T-helper 17 cell (primary cell): Measurements from ENCODE around the gene JMJD1C. TPM values are rescaled to one million over a fixed set of nuclear protein-coding genes. Genes with fewer than 3 reads are reported as not detected.

ENCODE experiments used
- ATAC-seq: fragments of 150-1000 bp; cut with Tn5 transposase; 2 replicates; pipeline ENCODE4 v1.10.0; 2021; ENCODE audit warnings: mild to moderate bottlenecking, moderate library complexity
- DNase-seq, 3 donors: peaks; one replicate each; pipeline versions ENCODE4 v3.0.0 to v3.0.0-alpha.2; 2020 to 2021
- H3K9me3 ChIP-seq: one replicate; pipeline ENCODE4 v1.7.0; 2013; ENCODE audit warnings: low read length, mild to moderate bottlenecking; ENCODE audit not compliant: control insufficient read depth, poor library complexity, severe bottlenecking
- H3K27ac Mint-ChIP-seq: one replicate; pipeline ENCODE4 v1.8.0; 2022; ENCODE audit warnings: mild to moderate bottlenecking, moderate library complexity, mixed read lengths
- H3K27me3 Mint-ChIP-seq: one replicate; pipeline ENCODE4 v1.8.0; 2022; ENCODE audit warnings: mixed read lengths
- H3K36me3 Mint-ChIP-seq: one replicate; pipeline ENCODE4 v1.8.0; 2022; ENCODE audit warnings: low read depth, mixed read lengths
- H3K4me1 Mint-ChIP-seq: one replicate; pipeline ENCODE4 v1.8.0; 2022; ENCODE audit warnings: mild to moderate bottlenecking, mixed read lengths
- H3K4me3 Mint-ChIP-seq: one replicate; pipeline ENCODE4 v1.8.0; 2022; ENCODE audit warnings: mild to moderate bottlenecking, moderate library complexity, mixed read lengths
- total RNA-seq, 4 donors: library from RNA in 2 of 4; stranded (reverse) in 2 of 4; gene quantifications; one replicate each; pipeline ENCODE4 v1.2.3 and lab custom pipeline; 2022 to 2026

JMJD1C gene
- total RNA-seq, 2 donors from 2014 or later, result 215 to 279 TPM

DNA sequence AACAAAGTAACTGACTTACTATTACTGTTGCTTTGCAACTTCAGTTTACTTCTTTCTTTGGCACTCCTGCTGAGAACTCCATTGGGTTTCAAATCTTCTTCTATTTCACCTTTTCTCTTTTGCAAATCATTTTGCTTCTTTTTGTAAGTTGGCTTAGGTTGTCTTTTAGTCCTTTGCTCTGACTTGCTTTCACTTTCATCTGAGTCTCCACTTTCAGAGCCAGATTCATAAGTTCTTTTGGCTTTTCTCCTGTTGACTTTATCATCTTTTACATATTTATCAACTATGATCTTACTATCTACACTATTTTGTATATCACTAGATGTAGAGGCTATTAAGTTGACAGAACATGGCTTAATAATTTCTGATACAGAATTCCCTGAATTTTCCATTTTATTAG lies 259.2 kb downstream of the JMJD1C start:
- H3K4me3 Mint-ChIP-seq, result peak overlapping the region; percentile 70
- DNase-seq (no peak), ATAC-seq (no peak)
- H3K27me3 Mint-ChIP-seq, result no peaks in the 10 kb centered on the region
- H3K36me3 Mint-ChIP-seq, result peaks cover 12% of the 10 kb centered on the region
- H3K4me1 Mint-ChIP-seq, result peaks cover 46% of the 10 kb centered on the region
- no peaks in the 10 kb centered on the region for H3K9me3 ChIP-seq
- H3K27ac Mint-ChIP-seq, result peak overlapping the region; percentile 79

DNA sequence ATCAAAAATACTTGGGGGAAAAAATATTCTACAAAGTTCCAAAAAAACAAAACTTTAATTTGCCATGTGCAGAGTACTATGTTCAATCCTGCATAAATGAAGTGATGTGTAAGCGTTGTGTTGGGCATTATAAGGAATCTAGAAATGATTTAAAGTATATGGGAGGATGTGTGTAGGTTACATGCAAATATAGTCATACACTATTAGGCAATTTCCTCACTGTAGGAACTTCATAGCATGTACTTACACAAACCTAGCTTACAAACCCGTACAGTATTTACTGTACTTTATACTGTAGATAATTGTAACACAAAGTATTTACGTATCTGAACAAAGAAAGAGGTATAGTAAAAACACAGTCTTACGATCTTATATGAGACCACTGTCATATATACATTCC lies 260.4 kb downstream of the JMJD1C start:
- no peaks in the 10 kb centered on the region for H3K9me3 ChIP-seq
- ATAC-seq, result no peak
- no peak for DNase-seq
- peak overlapping the region; percentile 59 for H3K4me3 Mint-ChIP-seq
- H3K4me1 Mint-ChIP-seq, result peaks cover 42% of the 10 kb centered on the region
- no peaks in the 10 kb centered on the region for H3K27me3 Mint-ChIP-seq
- peak overlapping the region; percentile 79 for H3K27ac Mint-ChIP-seq
- peaks cover 12% of the 10 kb centered on the region for H3K36me3 Mint-ChIP-seq

- no peaks in the 10 kb centered on the region for H3K27me3 Mint-ChIP-seq
- no peak for ATAC-seq
- no peak for DNase-seq
- H3K4me3 Mint-ChIP-seq, result peak overlapping the region; percentile 90
- no peaks in the 10 kb centered on the region for H3K9me3 ChIP-seq
- peak overlapping the region; percentile 91 for H3K27ac Mint-ChIP-seq
- H3K4me1 Mint-ChIP-seq, result peaks cover 41% of the 10 kb centered on the region
- H3K36me3 Mint-ChIP-seq, result peaks cover 12% of the 10 kb centered on the region
Observed at GRCh38 chr10:63204667-63205391, 260.9 kb downstream of the JMJD1C start.

GRCh38 chr10:63201118-63201517 lies 264.7 kb downstream of the JMJD1C start:
- Mint-ChIP-seq H3K27ac (peak overlapping the region; percentile 49), H3K4me1 (peaks cover 25% of the 10 kb centered on the region), H3K4me3 (no peak overlapping the region), H3K27me3 (no peaks in the 10 kb centered on the region), H3K36me3 (peaks cover 5% of the 10 kb centered on the region)
- ATAC-seq (no peak), DNase-seq (no peak)
- no peaks in the 10 kb centered on the region for H3K9me3 ChIP-seq

- Mint-ChIP-seq H3K27me3 (no peaks in the 10 kb centered on the region), H3K4me3 (no peak overlapping the region), H3K27ac (no peak overlapping the region), H3K36me3 (peaks cover 5% of the 10 kb centered on the region), H3K4me1 (peaks cover 23% of the 10 kb centered on the region)
- ATAC-seq, result no peak
- DNase-seq, result no peak
- no peaks in the 10 kb centered on the region for H3K9me3 ChIP-seq
Observed at GRCh38 chr10:63200431-63200830, 265.3 kb downstream of the JMJD1C start.

DNA sequence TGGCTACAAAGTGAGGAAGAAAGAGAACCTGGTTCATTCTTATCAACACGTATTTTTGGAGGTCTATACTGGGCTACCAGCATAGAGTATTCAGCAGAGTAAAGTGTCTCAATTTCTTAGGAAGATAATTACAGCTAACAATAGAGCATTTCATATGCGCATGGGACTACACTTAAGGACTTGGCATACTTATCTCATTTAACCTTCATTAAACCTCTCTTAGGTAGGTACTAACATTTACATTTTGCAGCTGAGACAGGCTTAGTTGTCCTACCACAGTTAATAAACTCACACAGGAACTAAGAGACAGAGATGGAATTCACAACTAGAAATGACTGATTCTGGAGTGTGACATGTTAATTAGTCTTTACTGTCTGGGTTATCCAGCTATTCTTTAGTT lies 266.1 kb downstream of the JMJD1C start:
- Mint-ChIP-seq H3K4me3 (no peak overlapping the region), H3K27me3 (no peaks in the 10 kb centered on the region), H3K27ac (peak overlapping the region; percentile 77), H3K4me1 (peaks cover 17% of the 10 kb centered on the region), H3K36me3 (peaks cover 4% of the 10 kb centered on the region)
- DNase-seq (no peak), ATAC-seq (no peak)
- H3K9me3 ChIP-seq, result no peaks in the 10 kb centered on the region

DNA sequence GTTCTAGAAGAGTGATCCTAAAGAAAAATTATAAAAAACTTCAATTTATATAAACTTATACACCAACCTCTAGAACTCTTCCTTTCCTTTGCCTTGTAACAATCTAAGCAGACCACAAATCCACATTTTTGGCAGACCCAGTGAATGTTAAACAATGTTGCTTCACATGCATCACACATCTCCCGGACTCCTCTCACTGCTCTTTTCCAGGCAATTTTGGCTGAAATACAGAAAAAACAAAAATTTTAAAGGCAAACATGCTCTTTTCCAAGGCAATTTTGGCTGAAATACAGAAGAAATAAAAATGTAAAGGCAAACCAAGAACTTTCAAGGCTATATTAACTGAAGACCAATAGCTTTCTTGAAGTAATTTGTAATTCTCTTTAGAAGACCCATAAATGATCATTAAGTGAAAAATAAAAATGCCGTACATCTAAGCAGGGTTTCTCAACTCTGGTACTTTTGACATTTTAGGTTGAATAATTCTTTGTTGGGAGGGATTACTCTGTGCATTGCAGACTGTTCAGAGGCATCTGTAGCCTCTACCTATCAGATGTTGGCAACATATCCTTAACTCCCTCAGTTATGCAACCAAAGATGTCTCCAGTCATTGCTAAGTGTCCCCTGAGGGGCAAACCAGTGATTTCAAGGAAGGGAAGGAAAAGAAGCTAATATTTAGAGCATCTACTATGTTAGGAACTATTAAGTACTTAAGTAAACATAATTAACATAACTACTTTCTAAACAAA lies 268.3 kb downstream of the JMJD1C start:
- H3K27ac Mint-ChIP-seq, result peak overlapping the region; percentile 45
- no peaks in the 10 kb centered on the region for H3K27me3 Mint-ChIP-seq

DNA sequence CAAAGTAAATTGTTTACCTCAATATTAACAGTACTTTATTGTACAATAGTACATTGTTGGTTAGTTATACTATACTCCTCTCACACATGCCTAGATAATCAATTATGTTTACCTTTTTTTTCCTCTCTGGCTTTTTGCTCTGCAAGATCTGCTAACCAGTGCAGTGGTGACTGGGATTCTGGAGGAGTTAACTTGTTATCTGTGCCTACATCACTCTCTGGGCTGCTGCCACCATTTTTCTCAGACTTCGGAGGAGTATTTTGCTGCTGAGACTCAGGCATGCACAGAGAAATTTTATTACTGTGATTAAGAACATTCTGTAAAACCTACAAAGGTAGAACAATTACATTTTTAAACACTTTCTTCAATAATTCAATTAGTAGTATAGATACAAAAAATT lies 273.0 kb downstream of the JMJD1C start:
- H3K4me1 Mint-ChIP-seq, result peaks cover 4% of the 10 kb centered on the region
- DNase-seq (no peak), ATAC-seq (peak; percentile 16)
- H3K27ac Mint-ChIP-seq, result peak overlapping the region; percentile 88
- H3K36me3 Mint-ChIP-seq, result peaks cover 3% of the 10 kb centered on the region
- H3K27me3 Mint-ChIP-seq, result no peaks in the 10 kb centered on the region
- H3K9me3 ChIP-seq, result no peaks in the 10 kb centered on the region
- H3K4me3 Mint-ChIP-seq, result no peak overlapping the region

More for the DNA sequence above, 268.3 kb downstream of the JMJD1C start:
- H3K4me3 Mint-ChIP-seq, result no peak overlapping the region
- ATAC-seq (no peak), DNase-seq (no peak)
- H3K36me3 Mint-ChIP-seq, result peaks cover 4% of the 10 kb centered on the region
- no peaks in the 10 kb centered on the region for H3K9me3 ChIP-seq
- peaks cover 12% of the 10 kb centered on the region for H3K4me1 Mint-ChIP-seq

DNA sequence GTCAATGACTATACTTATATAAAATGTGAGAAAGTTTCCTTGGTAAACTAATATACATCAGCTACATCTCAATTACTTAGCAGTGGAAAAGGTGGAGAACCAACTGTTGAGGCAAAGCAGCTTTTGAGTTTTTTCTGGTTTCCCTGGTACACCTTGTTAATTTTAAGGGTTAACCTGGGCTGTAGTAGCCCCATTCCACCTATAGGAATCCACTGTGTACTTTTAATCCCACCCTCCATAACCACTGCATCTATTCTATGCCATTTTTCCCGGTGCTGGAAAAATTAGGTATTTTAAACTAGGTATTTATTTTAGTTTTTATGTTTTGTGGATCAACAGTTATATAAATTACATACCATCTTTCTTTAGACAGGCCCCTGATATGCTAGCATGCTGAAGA lies 290.2 kb downstream of the JMJD1C start:
- Mint-ChIP-seq H3K36me3 (peaks cover 8% of the 10 kb centered on the region), H3K4me1 (peaks cover 24% of the 10 kb centered on the region), H3K27me3 (no peaks in the 10 kb centered on the region), H3K27ac (peak overlapping the region; percentile 87), H3K4me3 (no peak overlapping the region)
- DNase-seq (no peak), ATAC-seq (no peak)
- H3K9me3 ChIP-seq, result no peaks in the 10 kb centered on the region

DNA sequence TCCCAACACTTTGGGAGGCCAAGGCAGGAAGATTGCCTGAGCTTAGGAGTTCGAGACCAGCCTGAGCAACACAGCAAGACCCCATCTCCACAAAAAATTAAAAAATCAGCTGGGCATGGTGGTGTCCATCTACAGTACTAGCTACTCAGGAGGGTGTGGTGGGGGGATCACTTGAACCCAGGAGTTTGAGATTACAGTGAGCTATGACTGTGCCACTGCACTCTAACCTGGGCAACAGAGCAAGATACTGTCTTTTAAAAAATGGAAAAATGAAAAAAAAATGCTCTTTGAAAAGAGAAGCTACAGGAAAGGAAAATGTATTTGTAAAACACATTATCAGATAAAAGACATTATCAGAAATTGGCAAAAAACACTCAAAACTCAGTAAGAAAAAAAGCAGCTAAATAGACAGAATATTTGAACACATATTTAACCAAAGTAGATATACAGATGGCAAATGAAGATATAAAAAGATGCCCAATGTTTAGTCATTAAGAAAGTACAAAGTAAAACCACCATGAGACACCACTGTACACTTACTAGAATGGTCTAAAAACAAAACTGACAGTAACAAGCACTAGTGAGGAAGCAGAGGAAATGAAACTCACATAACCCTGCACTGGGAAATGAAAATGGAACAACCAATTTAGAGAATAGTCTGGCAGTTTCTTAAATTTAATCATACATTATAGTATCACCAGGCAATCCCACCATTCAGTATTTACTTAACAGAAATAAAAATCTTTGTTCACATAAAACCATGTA lies 292.1 kb downstream of the JMJD1C start:
- no peak for DNase-seq
- ATAC-seq, result peak; percentile 60
- Mint-ChIP-seq H3K4me1 (peaks cover 27% of the 10 kb centered on the region), H3K36me3 (peaks cover 11% of the 10 kb centered on the region), H3K27me3 (no peaks in the 10 kb centered on the region), H3K27ac (peak overlapping the region; percentile 87), H3K4me3 (no peak overlapping the region)
- H3K9me3 ChIP-seq, result no peaks in the 10 kb centered on the region

- H3K4me3 Mint-ChIP-seq, result peak overlapping the region; percentile 13
- H3K27ac Mint-ChIP-seq, result peak overlapping the region; percentile 87
- H3K27me3 Mint-ChIP-seq, result no peaks in the 10 kb centered on the region
- H3K36me3 Mint-ChIP-seq, result peaks cover 7% of the 10 kb centered on the region
- peaks cover 23% of the 10 kb centered on the region for H3K4me1 Mint-ChIP-seq
- H3K9me3 ChIP-seq, result no peaks in the 10 kb centered on the region
- ATAC-seq (no peak), DNase-seq (no peak)
Observed at GRCh38 chr10:63171926-63172325, 293.9 kb downstream of the JMJD1C start.

- ATAC-seq (no peak), DNase-seq (no peak)
- H3K27me3 Mint-ChIP-seq, result no peaks in the 10 kb centered on the region
- peaks cover 7% of the 10 kb centered on the region for H3K36me3 Mint-ChIP-seq
- peak overlapping the region; percentile 87 for H3K27ac Mint-ChIP-seq
- H3K9me3 ChIP-seq, result no peaks in the 10 kb centered on the region
- H3K4me3 Mint-ChIP-seq, result no peak overlapping the region
- peaks cover 23% of the 10 kb centered on the region for H3K4me1 Mint-ChIP-seq
Observed at GRCh38 chr10:63171255-63171855, 294.4 kb downstream of the JMJD1C start.

GRCh38 chr10:63169624-63170023 lies 296.2 kb downstream of the JMJD1C start:
- peaks cover 23% of the 10 kb centered on the region for H3K4me1 Mint-ChIP-seq
- H3K9me3 ChIP-seq, result no peaks in the 10 kb centered on the region
- no peaks in the 10 kb centered on the region for H3K27me3 Mint-ChIP-seq
- no peak overlapping the region for H3K4me3 Mint-ChIP-seq
- peaks cover 7% of the 10 kb centered on the region for H3K36me3 Mint-ChIP-seq
- ATAC-seq (no peak), DNase-seq (no peak)
- H3K27ac Mint-ChIP-seq, result peak overlapping the region; percentile 87
